HG02642 (cell line): Measurements from ENCODE around the gene EEF1AKMT2.
"Not testable (repeated sequence)": the region's sequence is repeated elsewhere in the genome, so short reads cannot be mapped to it uniquely, and the experiment has no call there.

Source experiments
- ATAC-seq: cut with Tn5 transposase; IDR thresholded peaks from one replicate; pipeline ENCODE4 v1.9.1; 2021; ENCODE audit warnings: mild to moderate bottlenecking; ENCODE audit not compliant: unreplicated experiment, poor library complexity

The EEF1AKMT2 gene

GRCh38 chr10:124756156-124756903 is 35.4 kb downstream of the EEF1AKMT2 start:
- ATAC-seq, result no peak

GRCh38 chr10:124755581-124755980 is 36.1 kb downstream of the EEF1AKMT2 start:
- no peak for ATAC-seq

- ATAC-seq, result no peak
Observed at GRCh38 chr10:124754227-124754626, 37.5 kb downstream of the EEF1AKMT2 start.

GRCh38 chr10:124748953-124749645 is 42.6 kb downstream of the EEF1AKMT2 start:
- no peak for ATAC-seq

GRCh38 chr10:124748166-124748565 is 43.5 kb downstream of the EEF1AKMT2 start:
- no peak for ATAC-seq

GRCh38 chr10:124747745-124748144 is 43.9 kb downstream of the EEF1AKMT2 start:
- ATAC-seq, result no peak

- no peak for ATAC-seq
Observed at GRCh38 chr10:124746992-124747391, 44.7 kb downstream of the EEF1AKMT2 start.

GRCh38 chr10:124746447-124746846 is 45.2 kb downstream of the EEF1AKMT2 start:
- not testable (repeated sequence) for ATAC-seq

- ATAC-seq, result no peak
Observed at GRCh38 chr10:124745673-124746072, 46.0 kb downstream of the EEF1AKMT2 start.

GRCh38 chr10:124745252-124745651 is 46.4 kb downstream of the EEF1AKMT2 start:
- ATAC-seq, result no peak

GRCh38 chr10:124744102-124745050 is 47.3 kb downstream of the EEF1AKMT2 start, which contains the start of gene FAM53B:
Gene FAM53B (minus strand): TSS chr10:124744378. CDS start chr10:124706713, 37,665 bp downstream.
- ATAC-seq, result peak; percentile 70

- peak; percentile 35 for ATAC-seq
Observed at GRCh38 chr10:124743191-124744101, 48.2 kb downstream of the EEF1AKMT2 start.

- no peak for ATAC-seq
Observed at GRCh38 chr10:124742413-124743190, 49.1 kb downstream of the EEF1AKMT2 start.

GRCh38 chr10:124741922-124742412 is 49.7 kb downstream of the EEF1AKMT2 start:
- ATAC-seq, result no peak

GRCh38 chr10:124741281-124741921 is 50.3 kb downstream of the EEF1AKMT2 start:
- peak; percentile 47 for ATAC-seq

GRCh38 chr10:124740369-124741280 is 51.1 kb downstream of the EEF1AKMT2 start:
- peak; percentile 5 for ATAC-seq

GRCh38 chr10:124739986-124740368 is 51.7 kb downstream of the EEF1AKMT2 start:
- no peak for ATAC-seq
